ENCODE results near the gene ALG1. TPM values are rescaled to one million over a fixed set of nuclear protein-coding genes. Genes with fewer than 3 reads are reported as not detected.
A peak's percentile ranks its signal among the peaks of the same experiment; 100 is the strongest.
"Not testable (repeated sequence)": the region's sequence is repeated elsewhere in the genome, so short reads cannot be mapped to it uniquely, and the experiment has no call there.

ALG1 gene
- total RNA-seq, 4 donors from 2014 or later = 4.8 to 17.1 (median 9.7) TPM

- intact Hi-C loops (cut with DNase I; ENCODE audit: low total_unique reads) = loop anchor here (10.0 kb wide), 1 partner anchor 252 kb away; the partner anchor contains the start of genes GLYR1 and UBN1
These were observed 25.4 kb downstream of the ALG1 start for GRCh38 chr16:5097061-5097469.

DNA sequence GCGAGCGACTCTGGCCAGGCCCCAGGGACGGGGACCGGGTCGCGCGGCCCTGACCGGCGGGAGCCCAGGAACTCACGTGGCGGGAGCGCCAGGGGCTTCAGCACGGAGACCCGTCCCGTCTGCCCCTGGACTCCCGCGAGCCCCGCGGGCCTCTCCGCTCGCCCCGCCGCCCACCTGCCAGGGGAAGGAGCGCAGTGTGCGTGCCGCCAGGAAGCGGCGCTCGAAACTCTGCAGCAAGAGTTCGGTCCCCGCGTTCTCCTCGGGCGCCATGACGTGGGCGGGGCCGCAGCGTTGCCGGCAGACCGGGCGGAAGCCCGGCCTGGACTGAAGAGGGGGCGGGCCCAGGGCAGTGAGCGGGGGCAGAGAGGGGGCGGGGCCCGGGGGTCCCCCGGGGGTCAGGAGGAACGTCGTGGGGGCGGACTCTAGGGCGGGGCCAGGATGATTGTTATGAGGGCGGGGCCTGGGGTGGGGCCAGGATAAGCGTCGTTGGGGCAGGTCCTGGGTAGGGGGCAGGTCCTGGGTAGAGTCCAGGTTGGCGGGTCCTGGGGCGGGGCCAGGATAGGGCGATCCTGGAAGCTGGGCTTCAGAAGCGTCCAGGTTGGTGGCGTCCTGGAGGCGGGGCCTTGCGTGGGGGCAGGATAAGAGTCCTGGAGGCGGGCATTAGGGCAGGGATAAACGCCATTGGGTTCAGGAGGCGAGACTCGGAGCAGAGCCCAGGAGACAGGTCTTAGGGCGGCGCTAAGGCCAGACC lies 26.0 kb downstream of the ALG1 start, which contains the start of gene EEF2KMT:
TSS of gene EEF2KMT (minus strand) at position 326 of the 751 bp plus-strand sequence. CDS start at position 270, 56 bp downstream.
- H3K36me3 ChIP-seq; H3K9me3 ChIP-seq; H3K4me1 ChIP-seq; in situ Hi-C loops (cut with MboI; ENCODE audit: low sequenced_read_pairs in 4 of 4); H3K27me3 ChIP-seq: not testable (repeated sequence)
- H3K27ac ChIP-seq = peak within 1 kb of the TSS; percentile 78 to 89 (median 86)
- ATAC-seq = peak; percentile 100
- intact Hi-C loops (cut with DNase I; ENCODE audit: low total_unique reads) = loop anchor here (10.0 kb wide), 1 partner anchor 253 kb away; the partner anchor contains the start of genes GLYR1 and UBN1
- H3K4me3 ChIP-seq = peak within 1 kb of the TSS; percentile 77 to 88 (median 79)
- peak; percentile 99 to 100 for DNase-seq
- peak; percentile 23 to 31 for TF ChIP-seq POLR2A (IDR thresholded peaks at IDR 0.05)

More at GRCh38 chr16:5097061-5097469, 25.4 kb downstream of the ALG1 start:
- H3K4me1 ChIP-seq; ATAC-seq; in situ Hi-C loops (cut with MboI; ENCODE audit: low sequenced_read_pairs in 4 of 4); H3K9me3 ChIP-seq; H3K36me3 ChIP-seq; H3K27me3 ChIP-seq: not testable (repeated sequence)
- peak overlapping the region; percentile 74 to 88 (median 78) for H3K4me3 ChIP-seq
- peak in 1 of 2 donors; percentile 28 for DNase-seq
- peak overlapping the region; percentile 78 to 87 (median 86) for H3K27ac ChIP-seq

GRCh38 chr16:5098221-5099159 lies 26.8 kb downstream of the ALG1 start:
- intact Hi-C loops (cut with DNase I; ENCODE audit: low total_unique reads) = loop anchor here (10.0 kb wide), 1 partner anchor 254 kb away; the partner anchor contains the start of genes GLYR1 and UBN1

DNA sequence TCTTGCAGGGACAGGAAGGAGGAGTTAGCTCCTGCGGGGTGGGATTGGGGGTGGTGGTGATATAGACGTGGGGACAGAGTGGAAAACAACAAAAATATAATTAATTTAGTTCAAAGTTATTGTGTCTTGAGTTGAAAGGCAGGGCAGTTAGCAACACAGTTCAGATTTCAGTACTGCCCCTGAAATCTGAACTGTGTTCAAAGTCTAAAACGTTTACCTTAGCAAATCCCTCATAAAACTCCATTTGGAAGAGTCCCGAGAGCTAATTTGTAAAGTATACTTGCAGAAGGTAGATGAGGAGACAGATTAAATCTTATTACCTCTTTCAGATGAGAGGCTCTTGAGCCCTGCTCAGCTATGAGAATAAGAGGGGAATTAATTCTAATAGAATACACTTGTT lies 27.5 kb downstream of the ALG1 start:
- peak overlapping the region in 3 of 4 donors; percentile 57 to 77 (median 60) for H3K4me3 ChIP-seq
- peak overlapping the region in 2 of 4 donors; percentile 78 to 89 for H3K27ac ChIP-seq
- H3K36me3 ChIP-seq; H3K9me3 ChIP-seq; in situ Hi-C loops (cut with MboI; ENCODE audit: low sequenced_read_pairs in 4 of 4); H3K4me1 ChIP-seq; ATAC-seq; H3K27me3 ChIP-seq; DNase-seq: not testable (repeated sequence)
- intact Hi-C loops (cut with DNase I; ENCODE audit: low total_unique reads) = loop anchor here (10.0 kb wide), 1 partner anchor 254 kb away; the partner anchor contains the start of genes GLYR1 and UBN1

More at GRCh38 chr16:5098221-5099159, 26.8 kb downstream of the ALG1 start:
- peak; percentile 45 to 61 for DNase-seq
- H3K4me1 ChIP-seq; in situ Hi-C loops (cut with MboI; ENCODE audit: low sequenced_read_pairs in 4 of 4); H3K27me3 ChIP-seq; H3K36me3 ChIP-seq; ATAC-seq; H3K9me3 ChIP-seq: not testable (repeated sequence)
- H3K27ac ChIP-seq = peak overlapping the region; percentile 78 to 89 (median 86)
- peak overlapping the region; percentile 77 to 88 (median 79) for H3K4me3 ChIP-seq
- TF ChIP-seq POLR2A (IDR thresholded peaks at IDR 0.05) = peak in 1 of 2 donors; percentile 42

DNA sequence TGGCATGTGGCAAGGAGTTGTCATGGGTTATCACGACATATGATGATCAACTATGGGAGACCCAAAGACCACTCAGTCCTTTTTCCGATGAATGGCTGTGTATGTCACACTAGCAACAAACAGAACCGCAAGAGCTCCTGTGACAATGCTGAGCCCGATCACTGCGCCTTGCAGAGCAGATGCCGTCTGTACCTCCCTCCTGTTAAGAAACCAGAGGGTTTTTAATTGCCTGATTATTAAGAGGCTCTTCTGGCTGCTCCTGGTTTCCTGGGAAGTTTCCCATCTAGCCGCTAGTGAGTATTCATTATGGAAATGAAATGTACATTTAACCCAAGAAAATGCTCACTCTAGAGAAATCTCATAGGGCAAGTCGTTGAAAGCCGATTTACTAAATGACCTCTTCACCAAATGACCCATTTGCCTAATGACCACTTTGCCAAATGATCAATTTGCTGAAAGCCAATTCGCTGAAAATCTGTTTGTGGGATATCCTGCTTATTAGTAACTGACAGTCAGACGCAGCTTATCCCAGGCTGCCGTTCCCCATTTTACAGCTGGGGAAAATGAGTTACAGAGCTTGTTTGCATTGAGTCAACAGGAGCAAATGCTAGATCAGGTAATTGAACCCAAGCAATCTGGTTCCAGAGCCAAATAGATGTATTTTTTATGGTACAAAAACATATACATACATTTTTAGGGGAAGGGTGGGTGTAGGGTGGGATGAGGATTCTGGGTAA lies 31.8 kb downstream of the ALG1 start:
- H3K27me3 ChIP-seq; in situ Hi-C loops (cut with MboI; ENCODE audit: low sequenced_read_pairs in 4 of 4); H3K4me1 ChIP-seq; intact Hi-C loops (cut with DNase I; ENCODE audit: low total_unique reads); H3K27ac ChIP-seq; DNase-seq; H3K9me3 ChIP-seq; ATAC-seq; H3K4me3 ChIP-seq; H3K36me3 ChIP-seq: not testable (repeated sequence)

DNA sequence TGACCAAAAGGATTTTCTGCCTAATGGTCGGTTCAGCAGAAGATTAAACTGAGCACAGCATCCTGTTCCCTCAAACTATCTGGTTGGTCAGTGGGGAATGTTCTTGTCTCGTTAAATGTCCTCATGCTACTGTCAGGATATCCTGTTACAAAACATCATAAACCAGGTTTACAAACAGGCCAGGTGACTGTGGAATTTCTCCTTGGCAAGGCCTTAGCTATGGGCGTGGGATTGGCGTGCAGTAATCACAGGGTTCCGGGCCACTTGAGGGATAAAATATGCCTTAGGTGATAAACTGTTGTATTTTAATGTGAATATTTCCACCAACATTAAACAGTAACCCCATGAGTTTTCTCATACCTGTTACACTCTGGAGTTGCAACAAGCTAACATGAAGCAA lies 33.4 kb downstream of the ALG1 start:
- intact Hi-C loops (cut with DNase I; ENCODE audit: low total_unique reads); H3K27me3 ChIP-seq; H3K9me3 ChIP-seq; H3K27ac ChIP-seq; H3K36me3 ChIP-seq; DNase-seq; in situ Hi-C loops (cut with MboI; ENCODE audit: low sequenced_read_pairs in 4 of 4); H3K4me3 ChIP-seq; ATAC-seq; H3K4me1 ChIP-seq: not testable (repeated sequence)

DNA sequence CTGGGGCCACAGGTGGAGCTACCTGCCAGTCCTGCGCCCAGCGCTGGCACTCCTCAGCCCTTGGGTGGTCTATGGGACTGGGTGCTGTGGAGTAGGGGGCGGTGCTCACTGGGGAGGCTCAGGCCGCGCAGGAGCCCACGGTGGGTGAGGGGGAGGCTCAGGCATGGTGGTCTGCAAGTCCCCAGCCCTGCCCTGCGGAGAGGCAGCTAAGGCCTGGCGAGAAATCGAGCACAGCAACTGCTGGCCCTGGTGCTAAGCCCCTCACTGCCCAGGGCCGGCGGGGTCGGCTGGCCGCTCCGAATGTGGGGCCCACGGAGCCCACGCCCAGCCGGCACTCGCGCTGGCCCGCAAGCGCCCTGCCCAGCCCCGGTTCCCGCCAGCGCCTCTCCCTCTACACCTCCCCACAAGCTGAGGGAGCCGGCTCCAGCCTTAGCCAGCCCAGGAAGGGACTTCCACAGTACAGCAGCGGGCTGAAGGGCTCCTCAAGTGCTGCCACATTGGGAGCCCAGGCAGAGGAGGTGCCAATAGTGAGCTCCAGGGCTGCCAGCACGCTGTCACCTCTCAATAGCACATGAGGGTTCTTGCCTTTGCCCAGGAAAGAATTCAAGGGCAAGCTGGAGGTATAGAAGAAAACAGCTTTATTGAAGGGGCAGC lies 37.0 kb downstream of the ALG1 start:
- DNase-seq = no peak
- no peak for ATAC-seq
- Histone ChIP-seq H3K4me3 (no peak overlapping the region), H3K4me1 (no peaks in the 10 kb centered on the region), H3K27me3 (no peaks in the 10 kb centered on the region), H3K9me3 (no peaks in the 10 kb centered on the region), H3K27ac (no peak overlapping the region), H3K36me3 (no peaks in the 10 kb centered on the region)
- intact Hi-C loops (cut with DNase I; ENCODE audit: low total_unique reads) (no loop called here), in situ Hi-C loops (cut with MboI; ENCODE audit: low sequenced_read_pairs in 4 of 4) (no loop called here)
- TF ChIP-seq CTCF (IDR thresholded peaks at IDR 0.05 in 4 of 5, conservative IDR thresholded peaks at IDR 0.05 in 1 of 5) = no peak
- TF ChIP-seq POLR2A (IDR thresholded peaks at IDR 0.05) = no peak

DNA sequence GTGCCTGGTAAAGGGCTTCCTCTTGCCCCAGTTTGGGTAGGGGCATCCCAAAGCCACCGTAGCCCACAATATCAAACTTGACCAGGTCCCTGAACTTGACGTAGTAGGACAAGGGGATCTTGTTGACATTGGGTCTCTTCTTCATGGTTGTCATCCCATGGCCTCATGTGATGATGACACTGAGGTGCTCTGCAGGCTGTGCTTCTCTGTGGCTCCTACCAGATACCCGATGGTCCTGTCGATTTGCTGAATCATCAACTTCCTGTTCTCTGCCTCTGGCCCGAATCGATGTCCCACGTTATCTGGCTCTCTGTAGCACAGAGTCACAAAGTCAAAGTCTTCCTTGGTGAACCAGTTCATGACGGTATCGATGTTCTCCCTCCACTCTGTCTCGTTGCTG lies 39.3 kb downstream of the ALG1 start:
- DNase-seq; H3K4me1 ChIP-seq; H3K27ac ChIP-seq; in situ Hi-C loops (cut with MboI; ENCODE audit: low sequenced_read_pairs in 4 of 4); H3K36me3 ChIP-seq; ATAC-seq; H3K4me3 ChIP-seq; H3K27me3 ChIP-seq; intact Hi-C loops (cut with DNase I; ENCODE audit: low total_unique reads); H3K9me3 ChIP-seq: not testable (repeated sequence)

- H3K27ac ChIP-seq; H3K36me3 ChIP-seq; ATAC-seq; H3K4me3 ChIP-seq; in situ Hi-C loops (cut with MboI; ENCODE audit: low sequenced_read_pairs in 4 of 4); H3K27me3 ChIP-seq; intact Hi-C loops (cut with DNase I; ENCODE audit: low total_unique reads); DNase-seq; H3K9me3 ChIP-seq; H3K4me1 ChIP-seq: not testable (repeated sequence)
These were observed 45.2 kb downstream of the ALG1 start for GRCh38 chr16:5116780-5117295.
